Stomach (tissue), 4 donors: ENCODE measurements around the gene CPT1C.

Experiments
- CTCF ChIP-seq, 7 experiments: fragments of 450-650 bp in 4 of 7; fragments of 200-600 bp in 3 of 7; sonication (generic) in 3 of 7; IDR thresholded peaks; one replicate each; pipeline ENCODE4 v1.5.1; 2016 to 2019; ENCODE audit warnings: antibody characterized with exemption in 7 of 7, control low read depth in 2 of 7, mild to moderate bottlenecking in 1 of 7
- EP300 ChIP-seq: sonication (generic); formaldehyde crosslinking; IDR thresholded peaks from one replicate; pipeline ENCODE4 v1.6.1; 2017; ENCODE audit warnings: antibody characterized with exemption
- POLR2A ChIP-seq, 4 donors: fragments of 450-650 bp; IDR thresholded peaks; one replicate each; pipeline ENCODE4 v1.6.1; 2016; ENCODE audit warnings: antibody characterized with exemption in 4 of 4, control low read depth in 2 of 4, mild to moderate bottlenecking in 1 of 4, moderate library complexity in 1 of 4
- POLR2AphosphoS5 ChIP-seq, 3 donors: sonication (generic); formaldehyde crosslinking; IDR thresholded peaks; one replicate each; pipeline ENCODE4 v1.6.1; 2016; ENCODE audit warnings: antibody characterized with exemption in 3 of 3

DNA sequence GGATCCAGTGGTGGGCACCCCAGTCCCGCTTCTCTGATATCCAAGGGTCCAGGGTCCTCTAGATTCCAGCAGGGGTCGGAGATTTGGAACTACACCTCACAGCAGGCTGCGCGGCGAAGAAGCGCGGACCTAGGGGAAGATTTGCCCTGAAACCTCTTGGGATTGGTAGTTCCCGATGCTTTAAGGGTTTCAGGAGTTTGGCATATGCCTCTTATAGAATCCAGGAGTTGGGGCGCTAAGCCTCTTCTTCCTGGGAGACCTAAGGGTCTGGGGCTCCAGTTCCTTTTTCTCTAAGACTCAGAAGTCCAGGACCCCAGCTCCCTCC is 24.8 kb upstream of the CPT1C start:
- TF ChIP-seq POLR2A (IDR thresholded peaks at IDR 0.05) (no peak), CTCF (IDR thresholded peaks at IDR 0.05) (no peak), POLR2AphosphoS5 (IDR thresholded peaks at IDR 0.05) (no peak), EP300 (no peak)
